BLaER1 treated with 17β-estradiol and CSF1 and Interleukin-3, amounts not matched to agents 10 nM and 100 nM (cell line): ENCODE measurements around the gene ZNF625.
A peak's percentile ranks its signal among the peaks of the same experiment; 100 is the strongest.

Experiments
- H3K27ac ChIP-seq, 11 experiments: shearing (Covaris generic); formaldehyde crosslinking; 2 replicates each; pipeline ENCODE4 v1.8.1; 2022
- H3K27me3 ChIP-seq, 11 experiments: shearing (Covaris generic); formaldehyde crosslinking; 2 replicates each; pipeline ENCODE4 v1.8.1; 2022
- H3K36me3 ChIP-seq, 11 experiments: shearing (Covaris generic); formaldehyde crosslinking; 2 replicates each; pipeline ENCODE4 v1.8.1; 2022
- H3K4me1 ChIP-seq, 10 experiments: shearing (Covaris generic); formaldehyde crosslinking; 2 replicates each; pipeline ENCODE4 v1.8.1; 2022
- H3K4me2 ChIP-seq, 11 experiments: shearing (Covaris generic); formaldehyde crosslinking; 2 replicates each; pipeline ENCODE4 v1.8.1; 2022
- H3K4me3 ChIP-seq, 10 experiments: shearing (Covaris generic); formaldehyde crosslinking; 2 replicates each; pipeline ENCODE4 v1.8.1; 2022
- H3K9ac ChIP-seq, 11 experiments: shearing (Covaris generic); formaldehyde crosslinking; 2 replicates each; pipeline ENCODE4 v1.8.1; 2022
- H3K9me3 ChIP-seq, 11 experiments: shearing (Covaris generic); formaldehyde crosslinking; replicated peaks in 1 of 11; 2 replicates each; pipeline ENCODE4 v1.8.1; 2022
- H4K20me1 ChIP-seq, 11 experiments: shearing (Covaris generic); formaldehyde crosslinking; 2 replicates each; pipeline ENCODE4 v1.8.1; 2022
- Cebpa-rat ChIP-seq, 11 experiments: shearing (Covaris generic); IDR thresholded peaks; 2 replicates each; pipeline ENCODE4 v1.8.1; 2022

ZNF625 gene

GRCh38 chr19:12140545-12141404 is 15.8 kb downstream of the ZNF625 start:
- TF ChIP-seq Cebpa-rat (IDR thresholded peaks at IDR 0.05): no peak
- peak overlapping the region in 10 of 11 experiments; percentile 8 to 89 (median 83); a peak in 16 of 22 replicates for H3K9ac ChIP-seq

GRCh38 chr19:12139885-12140544 is 16.5 kb downstream of the ZNF625 start, which contains the start of gene ZNF20:
Gene ZNF20, minus strand, starts transcription at chr19:12140350. Its CDS starts 168 bp downstream, at chr19:12140182.
- Histone ChIP-seq H3K4me1 (peaks cover 22 to 38% (median 33%) of the 10 kb centered on the region in 10 experiments), H3K27me3 (no peaks in the 10 kb centered on the region), H3K36me3 (peaks cover 24 to 46% (median 30%) of the 10 kb centered on the region in 11 experiments), H4K20me1 (peaks cover 0 to 22% (median 6%) of the 10 kb centered on the region in 11 experiments; a peak in 9 of 22 replicates), H3K4me3 (peak within 1 kb of the TSS; percentile 76 to 98 (median 88)), H3K27ac (peak within 1 kb of the TSS; percentile 70 to 90 (median 81)), H3K9ac (peak within 1 kb of the TSS; percentile 77 to 90 (median 86)), H3K4me2 (peak within 1 kb of the TSS; percentile 88 to 100 (median 97)), H3K9me3 (peaks cover 19 to 38% (median 25%) of the 10 kb centered on the region in 11 experiments)
- no peak for TF ChIP-seq Cebpa-rat (IDR thresholded peaks at IDR 0.05)

More at GRCh38 chr19:12140545-12141404, 15.8 kb downstream of the ZNF625 start:
- Histone ChIP-seq H4K20me1 (peaks cover 0 to 22% (median 6%) of the 10 kb centered on the region in 11 experiments; a peak in 9 of 22 replicates), H3K9me3 (peaks cover 19 to 38% (median 25%) of the 10 kb centered on the region in 11 experiments), H3K4me1 (peaks cover 22 to 38% (median 33%) of the 10 kb centered on the region in 10 experiments), H3K27ac (peak overlapping the region in 5 of 11 experiments; percentile 22 to 90 (median 81); a peak in 5 of 22 replicates), H3K4me3 (peak overlapping the region; percentile 76 to 98 (median 88)), H3K4me2 (peak overlapping the region; percentile 88 to 100 (median 97)), H3K27me3 (no peaks in the 10 kb centered on the region), H3K36me3 (peaks cover 24 to 46% (median 30%) of the 10 kb centered on the region in 11 experiments)

DNA sequence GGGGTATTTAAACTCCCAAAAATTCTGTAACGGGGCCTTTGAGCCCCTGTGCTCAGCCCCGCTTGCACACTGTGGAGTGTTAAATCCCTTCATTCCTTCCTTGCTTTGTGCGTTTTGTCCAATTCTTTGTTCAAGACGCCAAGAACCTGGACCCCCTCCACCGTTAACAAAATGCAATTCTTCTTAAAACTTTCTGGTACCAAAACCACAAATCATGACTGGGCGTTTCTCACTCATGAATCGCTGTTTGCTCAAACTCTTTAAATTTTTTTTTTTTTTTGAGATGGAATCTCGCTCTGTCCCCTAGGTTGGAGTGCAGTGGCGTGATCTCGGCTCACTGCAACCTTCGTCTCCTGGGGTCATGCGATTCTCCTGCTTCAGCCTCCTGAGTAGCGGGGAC is 17.3 kb downstream of the ZNF625 start:
- Histone ChIP-seq H3K9me3 (peaks cover 19 to 38% (median 25%) of the 10 kb centered on the region in 11 experiments), H4K20me1 (peaks cover 0 to 22% (median 6%) of the 10 kb centered on the region in 11 experiments; a peak in 9 of 22 replicates), H3K4me1 (peaks cover 22 to 38% (median 33%) of the 10 kb centered on the region in 10 experiments), H3K4me3 (peak overlapping the region; percentile 76 to 98 (median 88)), H3K4me2 (peak overlapping the region; percentile 88 to 100 (median 97)), H3K9ac (peak overlapping the region; percentile 77 to 90 (median 86)), H3K27ac (peak overlapping the region in 10 of 11 experiments; percentile 73 to 90 (median 81); a peak in 21 of 22 replicates), H3K27me3 (no peaks in the 10 kb centered on the region), H3K36me3 (peaks cover 27 to 46% (median 33%) of the 10 kb centered on the region in 11 experiments)
- no peak for TF ChIP-seq Cebpa-rat (IDR thresholded peaks at IDR 0.05)

DNA sequence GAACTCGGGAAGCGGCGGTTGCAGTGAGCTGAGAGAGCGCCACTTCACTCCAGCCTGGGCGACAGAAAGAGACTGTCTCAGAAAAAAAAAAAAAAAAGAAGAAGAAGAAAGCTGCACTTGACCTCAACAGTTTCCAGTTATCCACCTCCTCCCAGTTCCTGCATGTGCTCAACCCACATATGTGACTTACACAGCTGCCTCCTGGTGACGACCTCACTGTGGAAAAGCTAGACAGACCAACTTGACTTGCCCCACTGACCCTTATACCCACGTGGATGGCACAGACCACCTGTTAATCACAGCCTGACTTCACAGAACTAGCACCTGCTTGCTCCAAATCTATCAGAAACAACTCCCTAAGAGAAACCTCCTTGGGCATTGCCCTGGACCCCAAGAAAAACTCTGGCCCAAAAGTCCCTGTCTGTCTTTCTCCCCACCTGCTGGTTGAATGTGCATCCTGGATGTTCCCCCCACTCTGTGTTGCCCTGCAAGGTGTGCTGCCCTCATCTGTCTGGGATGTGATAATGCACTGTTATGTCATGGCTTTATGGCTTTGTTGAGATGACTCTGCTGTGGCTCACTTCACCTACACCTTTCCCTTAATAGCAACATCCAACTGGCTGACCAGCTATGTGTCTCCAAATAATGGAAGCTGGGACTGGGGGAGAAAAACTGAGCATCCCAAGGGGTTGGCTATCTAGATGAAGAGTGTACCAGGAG is 19.2 kb downstream of the ZNF625 start:
- Histone ChIP-seq H3K27me3 (no peaks in the 10 kb centered on the region), H3K9me3 (peaks cover 38 to 54% (median 43%) of the 10 kb centered on the region in 11 experiments), H3K27ac (no peak overlapping the region), H3K4me2 (peak overlapping the region in 6 of 11 experiments; percentile 2 to 99 (median 91); a peak in 4 of 22 replicates), H3K4me3 (no peak overlapping the region), H4K20me1 (peaks cover 0 to 22% (median 6%) of the 10 kb centered on the region in 11 experiments; a peak in 9 of 22 replicates), H3K4me1 (peaks cover 22 to 38% (median 33%) of the 10 kb centered on the region in 10 experiments), H3K9ac (no peak overlapping the region), H3K36me3 (peaks cover 46 to 58% (median 52%) of the 10 kb centered on the region in 11 experiments)
- no peak for TF ChIP-seq Cebpa-rat (IDR thresholded peaks at IDR 0.05)

- H3K4me2 ChIP-seq: no peak overlapping the region
- peaks cover 0 to 10% (median 0%) of the 10 kb centered on the region in 11 experiments; a peak in 3 of 22 replicates for H4K20me1 ChIP-seq
- no peaks in the 10 kb centered on the region for H3K27me3 ChIP-seq
- H3K27ac ChIP-seq: no peak overlapping the region
- H3K4me3 ChIP-seq: peak overlapping the region; percentile 19 to 37 (median 30); a peak in 12 of 20 replicates
- H3K9ac ChIP-seq: no peak overlapping the region
- peaks cover 0 to 12% (median 4%) of the 10 kb centered on the region in 10 experiments; a peak in 12 of 20 replicates for H3K4me1 ChIP-seq
- TF ChIP-seq Cebpa-rat (IDR thresholded peaks at IDR 0.05): no peak
- H3K9me3 ChIP-seq: peaks cover 80 to 97% (median 86%) of the 10 kb centered on the region in 11 experiments
- peaks cover 73 to 96% (median 82%) of the 10 kb centered on the region in 11 experiments for H3K36me3 ChIP-seq
Measured at GRCh38 chr19:12133069-12133468, 23.5 kb downstream of the ZNF625 start.

GRCh38 chr19:12126707-12127106 is 29.8 kb downstream of the ZNF625 start:
- H3K4me1 ChIP-seq: no peaks in the 10 kb centered on the region
- H3K9me3 ChIP-seq: peaks cover 49 to 91% (median 66%) of the 10 kb centered on the region in 11 experiments
- H3K4me3 ChIP-seq: no peak overlapping the region
- H3K36me3 ChIP-seq: peaks cover 18 to 49% (median 30%) of the 10 kb centered on the region in 11 experiments
- no peak overlapping the region for H3K4me2 ChIP-seq
- H3K27ac ChIP-seq: no peak overlapping the region
- H3K27me3 ChIP-seq: no peaks in the 10 kb centered on the region
- no peaks in the 10 kb centered on the region for H4K20me1 ChIP-seq
- TF ChIP-seq Cebpa-rat (IDR thresholded peaks at IDR 0.05): no peak
- H3K9ac ChIP-seq: no peak overlapping the region

GRCh38 chr19:12117201-12117970 is 39.1 kb downstream of the ZNF625 start:
- no peak for TF ChIP-seq Cebpa-rat (IDR thresholded peaks at IDR 0.05)
- H3K4me3 ChIP-seq: no peak overlapping the region
- H3K4me2 ChIP-seq: no peak overlapping the region

More at GRCh38 chr19:12117201-12117970, 39.1 kb downstream of the ZNF625 start:
- Histone ChIP-seq H3K9ac (no peak overlapping the region), H3K36me3 (peaks cover 15 to 64% (median 52%) of the 10 kb centered on the region in 11 experiments), H3K27ac (no peak overlapping the region), H4K20me1 (no peaks in the 10 kb centered on the region), H3K9me3 (peaks cover 47 to 86% (median 70%) of the 10 kb centered on the region in 11 experiments), H3K27me3 (no peaks in the 10 kb centered on the region), H3K4me1 (no peaks in the 10 kb centered on the region)
